Subcutaneous abdominal adipose tissue (tissue), 5 donors: Measurements from ENCODE around the gene FXYD3.

Experiments
- H3K27ac ChIP-seq: one replicate; pipeline ENCODE4 v1.7.0; 2013; ENCODE audit warnings: low read depth, mild to moderate bottlenecking, inconsistent platforms, low read length, moderate library complexity
- H3K27me3 ChIP-seq, 5 donors: one replicate each; pipeline ENCODE4 v1.7.0; 2013; ENCODE audit warnings: low read length in 5 of 5, inconsistent platforms in 1 of 5; ENCODE audit not compliant: control insufficient read depth in 5 of 5, insufficient read depth in 4 of 5
- H3K36me3 ChIP-seq, 5 donors: one replicate each; pipeline ENCODE4 v1.7.0; 2013; ENCODE audit warnings: low read length in 5 of 5; ENCODE audit not compliant: control insufficient read depth in 5 of 5, insufficient read depth in 5 of 5
- H3K4me1 ChIP-seq, 5 donors: one replicate each; pipeline ENCODE4 v1.7.0; 2013; ENCODE audit warnings: low read length in 5 of 5, mild to moderate bottlenecking in 3 of 5, moderate library complexity in 1 of 5; ENCODE audit not compliant: control insufficient read depth in 5 of 5, insufficient read depth in 5 of 5
- H3K4me3 ChIP-seq, 5 donors: one replicate each; pipeline ENCODE4 v1.7.0; 2013; ENCODE audit warnings: low read length in 5 of 5, low read depth in 1 of 5
- H3K9ac ChIP-seq, 5 donors: one replicate each; pipeline ENCODE4 v1.7.0; 2013; ENCODE audit warnings: low read length in 5 of 5, mild to moderate bottlenecking in 4 of 5, moderate library complexity in 3 of 5
- H3K9me3 ChIP-seq, 5 donors: one replicate each; pipeline ENCODE4 v1.7.0; 2013; ENCODE audit warnings: low read length in 5 of 5; ENCODE audit not compliant: control insufficient read depth in 5 of 5
- donor health status: healthy.
- donor health status: healthy.
- donor health status: healthy.
- donor health status: healthy.
- donor health status: healthy.

Gene FXYD3

GRCh38 chr19:35075202-35076025, 40.2 kb upstream of the FXYD3 start:
- Histone ChIP-seq H3K27me3 (peaks cover 0 to 4% (median 0%) of the 10 kb centered on the region in 5 donors), H3K4me3 (no peak overlapping the region), H3K36me3 (no peaks in the 10 kb centered on the region), H3K9ac (no peak overlapping the region), H3K9me3 (peaks cover 2 to 6% (median 4%) of the 10 kb centered on the region in 5 donors), H3K27ac (no peak overlapping the region), H3K4me1 (no peaks in the 10 kb centered on the region)

GRCh38 chr19:35076026-35076370, 39.6 kb upstream of the FXYD3 start:
- H3K4me3 ChIP-seq = no peak overlapping the region
- H3K27me3 ChIP-seq = peaks cover 0 to 4% (median 0%) of the 10 kb centered on the region in 5 donors
- H3K36me3 ChIP-seq = no peaks in the 10 kb centered on the region
- no peak overlapping the region for H3K27ac ChIP-seq
- H3K9me3 ChIP-seq = peaks cover 0 to under 1% (median 0%) of the 10 kb centered on the region in 5 donors
- peaks cover 0 to 5% (median 0%) of the 10 kb centered on the region in 5 donors for H3K4me1 ChIP-seq
- no peak overlapping the region for H3K9ac ChIP-seq

- H3K36me3 ChIP-seq = no peaks in the 10 kb centered on the region
- H3K9me3 ChIP-seq = no peaks in the 10 kb centered on the region
- H3K4me1 ChIP-seq = peaks cover 0 to 9% (median 0%) of the 10 kb centered on the region in 5 donors
- H3K9ac ChIP-seq = no peak overlapping the region
- H3K27ac ChIP-seq = no peak overlapping the region
- H3K27me3 ChIP-seq = peaks cover 0 to 4% (median 0%) of the 10 kb centered on the region in 5 donors
- no peak overlapping the region for H3K4me3 ChIP-seq
Observed at GRCh38 chr19:35076657-35077056, 39.0 kb upstream of the FXYD3 start.

GRCh38 chr19:35077411-35078223, 38.0 kb upstream of the FXYD3 start:
- Histone ChIP-seq H3K36me3 (no peaks in the 10 kb centered on the region), H3K9ac (no peak overlapping the region), H3K4me1 (peaks cover 0 to 9% (median 0%) of the 10 kb centered on the region in 5 donors), H3K27ac (no peak overlapping the region), H3K4me3 (no peak overlapping the region), H3K9me3 (no peaks in the 10 kb centered on the region), H3K27me3 (peaks cover 0 to 4% (median 0%) of the 10 kb centered on the region in 5 donors)

GRCh38 chr19:35079826-35080225, 35.8 kb upstream of the FXYD3 start:
- Histone ChIP-seq H3K4me3 (no peak overlapping the region), H3K9me3 (no peaks in the 10 kb centered on the region), H3K4me1 (peaks cover 0 to 9% (median 0%) of the 10 kb centered on the region in 5 donors), H3K36me3 (no peaks in the 10 kb centered on the region), H3K9ac (no peak overlapping the region), H3K27ac (no peak overlapping the region), H3K27me3 (peaks cover 0 to 6% (median 0%) of the 10 kb centered on the region in 5 donors)

- Histone ChIP-seq H3K27me3 (peaks cover 0 to 6% (median 0%) of the 10 kb centered on the region in 5 donors), H3K9ac (no peak overlapping the region), H3K27ac (no peak overlapping the region), H3K36me3 (no peaks in the 10 kb centered on the region), H3K4me1 (peaks cover 0 to 9% (median 0%) of the 10 kb centered on the region in 5 donors), H3K9me3 (no peaks in the 10 kb centered on the region), H3K4me3 (no peak overlapping the region)
Observed at GRCh38 chr19:35080613-35081170, 34.9 kb upstream of the FXYD3 start.

GRCh38 chr19:35081201-35081600, 34.4 kb upstream of the FXYD3 start:
- H3K9ac ChIP-seq = no peak overlapping the region
- no peaks in the 10 kb centered on the region for H3K36me3 ChIP-seq
- no peaks in the 10 kb centered on the region for H3K9me3 ChIP-seq
- H3K27ac ChIP-seq = no peak overlapping the region
- H3K27me3 ChIP-seq = peaks cover 0 to 6% (median 0%) of the 10 kb centered on the region in 5 donors
- peaks cover 0 to 9% (median 0%) of the 10 kb centered on the region in 5 donors for H3K4me1 ChIP-seq
- no peak overlapping the region for H3K4me3 ChIP-seq

GRCh38 chr19:35083691-35084508, 31.7 kb upstream of the FXYD3 start:
- H3K4me1 ChIP-seq = peaks cover 0 to 9% (median 0%) of the 10 kb centered on the region in 5 donors
- H3K4me3 ChIP-seq = no peak overlapping the region
- peaks cover 0 to 10% (median 4%) of the 10 kb centered on the region in 5 donors for H3K27me3 ChIP-seq
- no peak overlapping the region for H3K27ac ChIP-seq
- no peaks in the 10 kb centered on the region for H3K9me3 ChIP-seq
- H3K36me3 ChIP-seq = no peaks in the 10 kb centered on the region
- no peak overlapping the region for H3K9ac ChIP-seq

- no peak overlapping the region for H3K27ac ChIP-seq
- no peaks in the 10 kb centered on the region for H3K36me3 ChIP-seq
- peaks cover 0 to 10% (median 4%) of the 10 kb centered on the region in 5 donors for H3K27me3 ChIP-seq
- H3K4me3 ChIP-seq = no peak overlapping the region
- H3K9ac ChIP-seq = no peak overlapping the region
- H3K9me3 ChIP-seq = no peaks in the 10 kb centered on the region
- H3K4me1 ChIP-seq = peaks cover 0 to 9% (median 0%) of the 10 kb centered on the region in 5 donors
Observed at GRCh38 chr19:35084509-35084762, 31.2 kb upstream of the FXYD3 start.
